GM19467 (cell line): Measurements from ENCODE around the gene VWCE.

ENCODE experiments used
- ATAC-seq: cut with Tn5 transposase; IDR thresholded peaks from one replicate; pipeline ENCODE4 v1.9.1; 2021; ENCODE audit warnings: mild to moderate bottlenecking, moderate library complexity; ENCODE audit not compliant: unreplicated experiment

VWCE gene, protein sequence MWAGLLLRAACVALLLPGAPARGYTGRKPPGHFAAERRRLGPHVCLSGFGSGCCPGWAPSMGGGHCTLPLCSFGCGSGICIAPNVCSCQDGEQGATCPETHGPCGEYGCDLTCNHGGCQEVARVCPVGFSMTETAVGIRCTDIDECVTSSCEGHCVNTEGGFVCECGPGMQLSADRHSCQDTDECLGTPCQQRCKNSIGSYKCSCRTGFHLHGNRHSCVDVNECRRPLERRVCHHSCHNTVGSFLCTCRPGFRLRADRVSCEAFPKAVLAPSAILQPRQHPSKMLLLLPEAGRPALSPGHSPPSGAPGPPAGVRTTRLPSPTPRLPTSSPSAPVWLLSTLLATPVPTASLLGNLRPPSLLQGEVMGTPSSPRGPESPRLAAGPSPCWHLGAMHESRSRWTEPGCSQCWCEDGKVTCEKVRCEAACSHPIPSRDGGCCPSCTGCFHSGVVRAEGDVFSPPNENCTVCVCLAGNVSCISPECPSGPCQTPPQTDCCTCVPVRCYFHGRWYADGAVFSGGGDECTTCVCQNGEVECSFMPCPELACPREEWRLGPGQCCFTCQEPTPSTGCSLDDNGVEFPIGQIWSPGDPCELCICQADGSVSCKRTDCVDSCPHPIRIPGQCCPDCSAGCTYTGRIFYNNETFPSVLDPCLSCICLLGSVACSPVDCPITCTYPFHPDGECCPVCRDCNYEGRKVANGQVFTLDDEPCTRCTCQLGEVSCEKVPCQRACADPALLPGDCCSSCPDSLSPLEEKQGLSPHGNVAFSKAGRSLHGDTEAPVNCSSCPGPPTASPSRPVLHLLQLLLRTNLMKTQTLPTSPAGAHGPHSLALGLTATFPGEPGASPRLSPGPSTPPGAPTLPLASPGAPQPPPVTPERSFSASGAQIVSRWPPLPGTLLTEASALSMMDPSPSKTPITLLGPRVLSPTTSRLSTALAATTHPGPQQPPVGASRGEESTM

DNA sequence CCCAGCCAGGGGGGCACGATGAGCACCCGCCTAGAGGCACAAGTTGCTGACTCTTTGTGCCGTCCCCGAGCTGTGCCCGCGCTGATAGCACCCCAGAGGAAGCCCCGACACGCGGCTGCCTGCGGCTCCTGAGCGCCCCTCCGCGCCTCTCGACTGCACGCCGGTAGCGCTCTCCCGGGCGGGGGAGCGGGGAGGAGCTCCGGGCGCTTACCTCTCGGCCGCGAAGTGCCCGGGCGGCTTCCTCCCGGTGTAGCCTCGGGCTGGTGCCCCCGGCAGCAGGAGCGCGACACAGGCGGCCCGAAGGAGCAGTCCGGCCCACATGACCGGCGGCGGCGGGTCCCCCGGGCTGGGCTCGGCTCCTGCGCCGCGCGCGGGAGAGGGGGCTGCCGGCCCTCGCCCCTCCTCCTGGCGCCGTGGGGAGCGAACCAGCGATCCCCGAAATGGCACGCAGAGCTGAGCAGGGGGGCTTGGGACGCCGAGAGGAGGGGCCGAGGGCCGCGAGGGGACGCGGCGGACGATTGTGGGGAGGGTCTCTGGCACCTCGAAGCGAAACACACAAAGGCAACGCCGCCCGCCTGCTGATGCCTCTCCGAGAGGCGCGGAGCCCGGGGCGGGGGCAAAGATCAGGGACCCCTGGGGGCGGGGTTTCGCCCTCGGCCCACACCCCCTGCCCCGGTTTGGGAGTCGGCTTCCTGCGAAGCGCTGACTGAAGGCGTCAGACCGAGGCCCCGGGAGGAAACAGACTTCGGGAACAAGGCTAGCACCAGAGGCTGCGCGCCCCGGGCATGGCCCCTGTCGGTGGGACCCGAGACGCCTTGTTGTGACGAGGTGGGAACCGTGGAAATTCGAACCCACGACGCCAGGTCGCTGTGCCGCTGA is at the start of gene VWCE:
TSS of gene VWCE (minus strand) at position 600 of the 879 bp plus-strand sequence. CDS start at position 321, 279 bp downstream.
- ATAC-seq, result no peak

DNA sequence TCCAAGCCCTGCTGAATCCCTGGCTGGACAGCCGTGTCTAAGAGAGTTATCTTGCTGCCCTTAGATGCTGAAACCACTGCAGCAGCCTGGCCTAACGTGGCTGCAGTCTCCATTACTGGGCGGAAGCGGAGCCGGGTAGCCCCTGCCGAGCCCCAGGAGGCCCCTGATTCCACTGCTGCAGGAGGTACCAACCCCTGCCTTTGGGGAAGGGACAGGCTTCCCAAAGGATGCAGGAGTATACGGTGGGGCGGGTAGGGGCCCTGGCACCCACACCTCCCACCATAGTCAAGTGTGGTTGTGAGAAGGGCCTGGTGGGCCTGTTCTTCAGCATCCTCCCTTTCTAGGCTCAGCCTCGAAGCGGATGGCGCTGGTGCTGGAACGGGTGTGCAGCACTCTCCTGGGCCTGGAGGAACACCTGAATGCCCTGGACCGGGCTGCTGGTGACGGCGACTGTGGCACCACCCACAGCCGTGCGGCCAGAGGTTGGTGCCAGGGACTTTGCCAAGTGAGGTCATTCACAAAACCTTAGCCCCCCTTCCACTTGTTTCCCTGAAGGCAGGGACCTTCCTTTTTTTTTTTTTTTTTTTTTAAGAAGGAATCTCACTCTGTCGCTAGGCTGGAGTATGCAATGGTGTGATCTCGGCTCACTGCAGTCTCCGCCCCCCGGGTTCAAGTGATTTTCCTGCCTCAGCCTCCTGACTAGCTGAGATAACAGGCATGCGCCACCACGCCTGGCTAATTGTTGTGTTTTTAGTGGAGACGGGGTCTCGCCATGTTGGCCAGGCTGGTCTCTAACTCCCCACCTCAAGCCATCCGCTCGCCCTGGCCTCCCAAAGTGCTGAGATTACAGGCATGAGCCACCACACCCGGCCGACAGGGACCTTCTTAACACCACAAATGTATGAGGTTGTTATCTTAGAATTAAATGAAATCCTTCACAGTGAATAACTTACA is 49.0 kb upstream of the VWCE start:
- ATAC-seq, result no peak

DNA sequence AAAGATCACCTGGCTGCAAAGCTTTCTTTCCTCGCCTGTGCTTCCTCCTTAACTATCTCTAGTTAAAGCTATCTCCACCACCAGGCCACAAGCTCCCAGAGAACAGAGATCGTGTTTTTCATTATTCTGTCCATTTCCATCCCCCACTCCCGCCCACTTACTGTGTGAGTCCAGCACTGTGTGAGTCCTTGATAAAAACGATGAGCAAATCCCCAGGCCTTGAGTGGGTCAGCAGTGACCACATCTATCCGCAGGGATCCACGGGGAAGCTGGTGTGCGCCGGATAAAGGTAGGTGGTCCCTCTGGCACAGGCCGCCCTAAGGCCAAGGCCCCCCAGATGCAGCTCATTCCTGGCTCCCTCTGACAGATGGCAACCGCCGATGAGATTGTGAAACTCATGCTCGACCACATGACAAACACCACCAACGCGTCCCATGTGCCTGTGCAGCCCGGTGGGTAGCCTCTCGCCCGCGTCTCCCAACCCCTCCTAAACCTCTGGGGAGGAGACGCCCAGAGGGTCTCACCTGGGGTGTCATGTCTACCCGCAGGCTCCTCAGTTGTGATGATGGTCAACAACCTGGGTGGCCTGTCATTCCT is 47.2 kb upstream of the VWCE start:
- ATAC-seq, result no peak

DNA sequence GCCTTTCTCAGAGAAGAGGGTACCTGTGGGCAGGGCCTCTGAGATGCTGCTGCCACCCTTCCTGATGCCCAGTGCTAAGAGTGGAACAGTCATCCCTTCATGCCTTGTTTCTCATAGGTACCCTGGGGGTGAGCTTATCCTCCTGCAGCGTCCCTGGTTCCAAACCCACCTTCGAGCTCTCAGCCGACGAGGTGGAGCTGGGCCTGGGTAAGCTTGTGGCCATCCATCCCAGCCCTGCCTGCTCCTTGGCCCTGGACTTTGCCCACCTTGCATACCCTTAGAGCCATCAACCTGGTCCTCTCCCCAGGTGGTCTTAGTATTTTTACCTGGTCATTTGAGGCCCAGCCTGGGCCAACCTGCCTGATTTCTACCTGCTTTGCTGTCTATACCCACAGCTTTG is 46.6 kb upstream of the VWCE start:
- no peak for ATAC-seq

DNA sequence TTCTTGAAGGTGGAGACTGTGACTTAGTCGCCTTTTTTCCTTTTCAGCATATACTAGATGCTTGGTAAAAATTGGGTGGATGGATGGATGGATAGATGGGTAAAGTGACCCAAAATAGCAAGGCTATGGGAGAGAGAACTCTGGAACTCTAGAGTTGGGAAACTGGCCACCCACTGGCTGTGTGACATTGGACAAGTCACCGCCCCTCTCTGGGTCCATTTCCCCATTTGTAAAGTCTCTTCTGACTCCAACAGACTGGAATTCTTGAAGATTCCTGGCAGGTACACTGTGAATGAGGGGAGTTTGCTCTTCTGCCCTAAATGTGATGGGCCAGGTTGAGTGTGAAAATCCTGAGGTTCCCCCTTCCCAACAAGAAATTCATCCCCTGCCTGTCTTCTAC is 45.9 kb upstream of the VWCE start:
- no peak for ATAC-seq

DNA sequence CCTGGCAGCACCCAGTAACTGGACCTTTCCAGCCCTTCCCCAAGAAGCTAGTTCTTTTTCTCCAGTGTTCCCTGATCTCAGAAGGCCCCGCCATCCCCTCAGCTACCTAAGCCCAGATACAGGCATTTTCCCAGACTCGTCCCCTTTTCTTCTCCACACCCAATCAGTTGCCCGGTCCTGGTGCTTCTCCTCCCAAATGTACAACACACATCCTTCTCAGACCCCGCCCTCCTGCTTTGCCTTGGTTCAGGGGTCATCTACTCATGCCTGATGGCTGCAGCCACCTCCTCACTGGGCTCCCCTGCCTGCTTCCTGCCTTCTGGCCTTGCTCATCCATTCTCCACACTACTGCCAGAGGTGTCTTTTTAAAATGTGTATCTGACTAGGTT is 44.4 kb upstream of the VWCE start:
- no peak for ATAC-seq

DNA sequence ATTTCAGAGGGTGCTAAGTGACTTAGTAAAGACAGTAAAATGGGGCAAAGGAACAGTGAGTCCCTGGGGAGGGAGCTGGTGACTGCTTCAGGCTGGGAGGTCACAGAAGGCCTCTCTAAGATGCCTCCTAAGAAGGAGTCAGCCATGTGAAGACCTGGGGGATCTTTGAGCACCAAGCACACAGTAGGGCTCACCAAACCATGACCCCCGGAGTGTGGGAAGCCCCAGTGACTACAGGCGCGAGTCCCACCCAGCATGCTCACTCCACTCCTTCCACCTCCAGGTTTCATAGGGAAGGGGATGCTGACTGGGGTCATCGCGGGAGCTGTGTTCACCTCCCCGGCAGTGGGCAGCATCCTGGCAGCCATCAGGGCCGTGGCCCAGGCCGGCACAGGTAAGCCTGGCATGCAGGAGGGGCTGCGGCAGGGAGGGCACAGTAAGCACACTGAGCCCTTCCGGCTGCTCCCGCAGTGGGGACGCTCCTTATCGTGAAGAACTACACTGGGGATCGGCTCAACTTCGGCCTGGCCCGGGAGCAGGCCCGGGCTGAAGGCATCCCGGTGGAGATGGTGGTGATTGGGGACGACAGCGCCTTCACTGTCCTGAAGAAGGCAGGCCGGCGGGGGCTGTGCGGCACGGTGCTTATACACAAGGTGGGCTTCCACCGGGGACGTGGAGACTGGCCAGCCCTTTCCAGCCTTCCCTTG is 43.8 kb upstream of the VWCE start:
- ATAC-seq, result no peak

DNA sequence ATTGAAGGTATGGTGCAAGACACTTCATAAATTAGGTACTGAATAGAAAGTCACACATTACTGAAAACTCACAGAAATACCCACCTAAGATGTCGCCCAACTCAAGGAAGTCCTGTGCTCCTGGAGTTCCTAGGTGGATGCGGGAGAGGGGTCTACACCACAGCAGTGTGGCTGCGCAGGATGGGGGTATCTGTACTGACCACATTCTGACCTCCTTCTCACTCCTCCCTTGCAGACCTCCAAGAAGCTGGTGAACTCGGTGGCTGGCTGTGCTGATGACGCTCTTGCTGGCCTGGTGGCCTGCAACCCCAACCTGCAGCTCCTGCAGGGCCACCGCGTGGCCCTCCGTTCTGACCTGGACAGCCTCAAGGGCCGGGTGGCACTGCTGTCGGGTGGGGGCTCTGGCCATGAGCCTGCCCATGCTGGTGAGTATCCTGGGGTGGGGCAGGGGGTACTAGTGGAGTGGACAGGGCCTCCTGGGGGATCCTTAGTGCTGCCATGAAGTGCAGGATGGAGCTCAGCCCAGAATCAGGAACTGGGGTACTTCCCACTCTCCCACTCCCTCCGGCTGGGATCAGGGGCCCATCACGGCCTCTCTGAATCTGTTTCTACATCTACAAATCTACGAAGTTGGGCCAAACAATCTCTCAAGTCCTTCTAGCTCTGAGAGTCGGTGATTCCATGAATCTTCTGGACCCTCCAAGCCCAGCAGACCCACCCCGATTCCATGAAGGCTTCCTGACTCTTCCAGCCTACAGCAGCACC is 42.8 kb upstream of the VWCE start:
- ATAC-seq, result no peak

DNA sequence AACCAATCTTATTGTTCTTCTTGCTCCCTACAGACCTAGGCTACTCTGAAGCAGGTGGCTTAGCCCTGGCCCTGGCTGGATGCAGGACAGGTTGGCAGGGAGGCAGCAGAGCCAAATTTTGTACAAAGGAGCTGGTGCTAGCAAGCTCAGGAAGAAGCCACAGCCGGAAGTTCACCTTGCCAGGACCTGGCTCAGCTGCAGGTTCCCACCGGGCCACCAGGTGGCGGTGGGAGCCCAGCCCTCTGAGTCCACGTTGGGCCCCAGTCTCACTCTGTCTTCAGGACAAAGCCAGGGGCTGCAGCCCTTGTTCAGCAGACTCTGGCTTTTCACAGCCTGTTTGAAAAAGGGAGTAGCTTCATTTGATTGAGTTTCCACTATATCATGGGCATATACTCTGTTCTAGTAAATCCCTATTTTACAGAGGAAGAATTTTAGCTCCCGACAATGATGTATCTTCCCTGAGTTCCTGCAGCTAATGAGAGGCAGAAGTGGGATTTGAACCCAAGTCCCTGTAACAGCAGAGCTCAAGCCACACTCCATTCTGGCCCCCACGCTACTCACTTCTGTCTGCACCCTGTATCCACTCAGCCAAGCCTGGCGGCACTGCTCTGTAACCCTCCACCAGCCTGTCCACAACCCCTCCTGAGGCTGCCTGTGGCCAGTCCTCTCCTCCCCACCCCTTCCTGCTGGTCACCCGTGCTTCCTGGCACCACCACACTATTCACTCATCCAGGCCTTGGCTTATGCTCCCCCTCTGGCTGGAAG is 41.2 kb upstream of the VWCE start:
- peak; percentile 41 for ATAC-seq

DNA sequence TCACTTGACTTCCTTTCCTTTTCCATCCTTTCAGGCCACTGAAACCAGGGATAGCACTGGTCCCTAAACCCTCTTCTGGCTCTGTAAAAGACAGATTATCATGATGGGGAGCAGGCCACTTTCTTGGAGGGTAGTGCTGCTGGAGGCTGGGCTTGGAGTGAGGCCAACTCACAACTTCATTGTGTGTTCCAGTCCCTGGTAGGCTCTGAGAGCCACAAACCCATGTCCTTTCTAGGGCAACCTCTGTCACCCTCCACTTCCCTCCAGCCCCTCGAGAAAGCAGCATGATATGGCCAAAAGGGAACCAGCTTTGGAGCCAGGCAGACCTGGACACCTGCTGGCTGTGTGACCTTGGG is 40.2 kb upstream of the VWCE start:
- no peak for ATAC-seq

DNA sequence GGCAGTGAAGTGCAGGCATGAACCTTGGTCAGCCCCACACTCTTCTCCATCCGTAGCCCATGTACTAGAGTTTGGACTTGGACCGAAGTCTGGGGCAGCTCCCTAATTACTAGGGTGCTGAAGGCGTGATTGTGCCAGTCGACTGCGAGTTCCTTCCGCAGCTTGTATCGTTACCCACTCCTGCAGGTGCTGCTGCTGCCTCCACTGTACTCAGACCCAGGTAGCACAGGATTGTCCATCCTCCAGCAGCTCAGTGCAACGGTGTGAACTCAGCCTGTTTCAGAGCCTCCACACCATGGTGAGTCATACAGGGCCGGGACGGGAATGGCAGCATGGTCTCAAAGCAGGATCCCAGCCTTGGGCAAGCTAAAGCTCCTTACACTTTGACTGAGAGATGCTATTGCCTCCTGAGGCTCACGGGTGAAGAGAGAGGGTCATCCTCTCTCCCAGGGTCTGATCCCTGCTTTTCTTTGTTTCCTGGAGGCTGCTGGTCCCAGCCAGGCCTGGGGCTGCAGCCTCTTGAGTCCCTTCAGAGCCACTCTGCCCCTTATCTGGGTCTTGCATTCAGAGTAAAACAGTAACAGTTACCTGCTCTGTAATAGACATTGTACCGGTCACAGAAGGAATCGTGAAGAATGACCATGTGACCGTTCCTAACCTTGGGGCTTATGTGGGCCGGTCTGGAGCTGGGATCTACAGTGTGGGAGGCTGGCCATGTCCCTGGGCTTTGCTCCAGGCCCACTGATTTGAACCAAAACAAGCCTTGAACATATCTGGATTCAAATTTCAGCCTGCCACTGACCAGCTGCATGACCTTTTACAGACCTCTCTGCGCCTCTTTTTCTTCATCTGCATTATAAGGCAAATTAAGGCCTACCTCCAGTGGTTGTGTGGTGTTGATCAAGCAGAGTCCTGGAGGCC is 39.6 kb upstream of the VWCE start:
- ATAC-seq, result no peak

DNA sequence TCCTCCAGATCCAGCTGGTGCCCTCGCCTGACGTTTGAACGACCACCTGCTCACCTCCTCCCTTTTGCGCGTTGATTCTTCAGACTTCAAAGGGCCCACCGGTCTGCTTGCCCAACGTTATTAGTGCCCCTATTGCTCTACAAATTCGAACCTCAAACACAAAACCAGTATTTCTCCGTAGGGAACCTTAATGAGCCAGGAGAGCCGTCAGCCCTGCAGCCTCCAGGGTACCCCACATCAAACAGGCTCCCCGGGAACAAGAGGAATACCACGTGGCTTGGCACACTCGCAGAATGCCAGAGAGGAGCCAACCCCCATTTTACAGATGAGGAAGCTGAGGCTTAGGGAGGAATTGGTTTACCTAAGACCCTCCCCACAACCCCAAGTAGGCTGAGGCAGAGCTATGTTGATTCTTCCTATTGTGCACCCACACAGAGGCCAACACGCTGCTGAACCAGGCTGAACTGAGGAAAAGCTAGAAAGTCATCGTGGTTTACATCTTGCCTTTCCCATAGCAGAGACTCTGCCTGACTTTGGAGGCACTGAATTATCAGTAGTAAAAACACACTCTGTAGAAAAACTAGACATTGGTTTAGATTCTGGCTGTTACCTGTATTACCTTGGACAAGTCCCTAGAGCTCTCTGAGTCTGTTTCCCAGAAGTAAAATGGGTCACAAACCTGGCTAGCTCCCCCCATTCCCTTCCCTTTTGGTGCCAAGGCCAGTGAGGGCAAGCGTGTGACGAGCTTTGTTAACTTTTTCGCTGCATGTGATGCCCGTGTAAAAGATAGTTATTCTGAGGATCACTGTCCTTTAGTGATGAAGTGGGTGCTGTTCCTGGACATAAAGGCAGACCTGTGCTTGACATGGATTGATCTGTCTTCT is 38.7 kb upstream of the VWCE start:
- ATAC-seq, result no peak

DNA sequence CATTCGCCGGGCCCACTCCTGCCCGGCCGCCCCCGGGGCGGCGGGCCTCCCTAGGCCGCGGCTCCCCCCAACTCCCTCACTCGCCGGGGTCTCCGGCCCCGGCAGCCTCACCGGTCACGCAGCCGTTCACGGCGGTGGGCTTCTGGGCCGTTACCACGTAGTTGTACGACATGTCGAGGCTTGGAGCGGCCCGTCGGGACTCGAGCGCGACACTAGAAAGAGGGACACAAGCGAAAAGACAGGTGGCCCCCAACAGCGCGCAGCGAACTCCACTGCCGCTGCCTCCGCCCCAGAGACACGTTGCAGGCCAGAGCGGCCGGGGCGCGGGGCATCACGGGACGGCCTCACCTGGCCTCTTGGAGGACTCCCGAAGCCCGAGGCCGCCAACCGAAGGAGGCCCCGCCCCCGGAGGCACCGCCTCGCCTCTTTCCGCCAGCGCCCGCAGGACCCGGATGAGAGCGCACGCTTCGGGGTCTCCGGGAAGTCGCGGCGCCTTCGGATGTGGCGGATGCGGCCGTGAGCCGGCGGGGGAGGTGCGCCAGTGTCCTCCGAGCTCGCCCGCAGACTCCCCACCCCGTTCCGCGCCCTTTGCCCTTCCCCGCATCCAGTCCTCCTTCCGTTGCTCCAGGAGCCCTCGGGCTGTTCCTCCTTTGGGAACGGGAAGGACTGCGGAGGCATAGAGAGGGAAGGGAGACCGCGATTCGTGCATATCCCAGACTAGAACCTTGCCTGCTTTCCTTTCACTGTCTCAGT is 37.9 kb upstream of the VWCE start, which contains the start of the genes DDB1 and TKFC:
TSS of gene DDB1 (minus strand) at position 309 of the 753 bp plus-strand sequence. CDS start at position 172, 137 bp downstream.
TSS of gene TKFC (plus strand) at position 432 of the 753 bp plus-strand sequence. CDS start 1,501 bp downstream, outside the sequence.
- ATAC-seq, result peak; percentile 84

DNA sequence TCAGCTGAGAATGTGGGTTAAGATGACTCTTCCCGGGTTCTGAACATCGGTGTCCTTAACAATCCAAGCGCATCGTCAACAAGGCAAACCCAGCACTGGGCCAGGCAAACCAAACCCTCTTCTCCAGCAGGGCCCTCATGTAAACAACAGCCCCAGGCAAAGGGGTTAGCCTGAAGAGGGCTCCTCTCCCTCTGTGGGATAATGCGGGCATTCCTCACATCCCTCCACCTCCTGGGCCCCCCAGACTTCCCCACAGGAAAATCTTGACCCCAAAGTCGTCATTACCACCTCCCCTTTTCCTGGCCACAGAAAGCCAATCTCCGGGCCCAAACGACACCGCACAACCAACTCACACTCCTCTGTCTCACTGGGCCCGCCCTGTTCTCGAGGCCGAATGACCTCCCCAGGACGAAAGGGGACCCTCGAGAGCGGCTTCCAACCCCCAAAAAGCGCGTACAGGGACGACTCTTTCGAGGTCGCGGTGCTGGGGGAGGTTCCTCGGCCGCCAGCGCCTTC is 37.2 kb upstream of the VWCE start:
- ATAC-seq, result no peak
